Fibroblast of lung (primary cell): ENCODE results near the gene FDXR.

ENCODE experiments used
- CTCF ChIP-seq, 2 donors: IDR thresholded peaks in 1 of 2; conservative IDR thresholded peaks in 1 of 2; 1 replicate in 1 of 2; 2 replicates in 1 of 2; pipeline ENCODE4 v1.5.1; 2011 to 2012; ENCODE audit warnings: low read length in 2 of 2, control low read depth in 1 of 2, inconsistent platforms in 1 of 2, low read depth in 1 of 2, mild to moderate bottlenecking in 1 of 2
- EZH2 ChIP-seq: IDR thresholded peaks from 2 replicates; pipeline ENCODE4 v1.5.1; 2012; ENCODE audit warnings: low read length, control low read depth, mild to moderate bottlenecking; ENCODE audit errors: missing control alignments

GRCh38 chr17:74851612-74852236 lies 21.1 kb downstream of the FDXR start:
- TF ChIP-seq CTCF (conservative IDR thresholded peaks at IDR 0.05 in 1 of 2, IDR thresholded peaks at IDR 0.05 in 1 of 2; ENCODE audit: low read depth in 1 of 2, low read length in 2 of 2): no peak
- TF ChIP-seq EZH2: no peak
